K562 (cell line): ENCODE measurements around the gene SCGB1A1. TPM values are rescaled to one million over a fixed set of nuclear protein-coding genes. Genes with fewer than 3 reads are reported as not detected.

Experiments
- ATAC-seq: fragments of 200-7000 bp; cut with Tn5 transposase; 3 replicates; pipeline ENCODE4 v1.9.1; 2020; ENCODE audit warnings: moderate library complexity
- BruUV-seq: library from RNA; stranded (reverse); fragments of 400-500 nt; replicated peaks from 2 replicates; lab custom pipeline; 2021; lab: Mats Ljungman, UMichigan
- CTCF ChIA-PET: fragments of 300-600 bp; formaldehyde crosslinking; extraction: SDS; loops from one replicate; lab custom pipeline; 2021; ENCODE audit warnings: low intra/inter-chr PET ratio; lab: Yijun Ruan, JAX
- POLR2A ChIA-PET: fragments of 300-600, 350-650 bp; sonication (Branson Sonifier 250); formaldehyde crosslinking; extraction: SDS; loops from one replicate; lab custom pipeline; 2021; ENCODE audit warnings: antibody characterized with exemption, inconsistent platforms; lab: Yijun Ruan, JAX
- DNase-seq, 4 experiments: peaks; one replicate each; pipeline versions ENCODE4 v3.0.0 to v3.0.0-alpha.2; 2011 to 2018; ENCODE audit warnings: low spot score in 3 of 4, mixed read lengths in 3 of 4; ENCODE audit errors: extremely low read depth in 1 of 4
- FAIRE-seq: peaks from 2 replicates; lab custom pipeline; 2011; peaks lifted over from hg19 to GRCh38; lab: Jason Lieb, UNC
- H2AFZ ChIP-seq: 2 replicates; pipeline ENCODE4 v1.6.0; 2011; ENCODE audit warnings: low read depth, low read length, control low read depth, inconsistent platforms
- H3K27ac ChIP-seq: fragments of 200-600 bp; 3 replicates; pipeline ENCODE4 v1.8.0; 2011; ENCODE audit warnings: low read depth, mild to moderate bottlenecking, control low read depth, inconsistent platforms, low read length, moderate library complexity, mixed read lengths; ENCODE audit errors: extremely low read depth
- H3K27me3 ChIP-seq, 2 experiments: fragments of 300-600 bp in 1 of 2; 2 replicates in 1 of 2; 3 replicates in 1 of 2; pipeline versions ENCODE4 v1.6.0 to v1.8.0; 2011; ENCODE audit warnings: inconsistent platforms in 2 of 2, low read length in 2 of 2, mild to moderate bottlenecking in 1 of 2, mixed read lengths in 1 of 2, moderate library complexity in 1 of 2; ENCODE audit not compliant: control insufficient read depth in 2 of 2, insufficient read depth in 2 of 2
- H3K36me3 ChIP-seq: fragments of 300-600 bp; 3 replicates; pipeline ENCODE4 v1.8.0; 2011; ENCODE audit warnings: mild to moderate bottlenecking, low read length, inconsistent platforms; ENCODE audit not compliant: control insufficient read depth, insufficient read depth
- H3K4me1 ChIP-seq, 2 experiments: fragments of 200-600 bp in 1 of 2; replicated peaks in 1 of 2; 2 replicates in 1 of 2; 3 replicates in 1 of 2; pipeline versions ENCODE4 v1.5.1 to v1.8.0; 2011; ENCODE audit warnings: inconsistent platforms in 2 of 2, low read length in 2 of 2, mild to moderate bottlenecking in 1 of 2, mixed read lengths in 1 of 2, moderate library complexity in 1 of 2; ENCODE audit not compliant: control insufficient read depth in 2 of 2, insufficient read depth in 2 of 2
- H3K4me2 ChIP-seq: 2 replicates; pipeline ENCODE4 v1.6.1; 2011; ENCODE audit warnings: low read length, control low read depth, inconsistent platforms, mixed read lengths; ENCODE audit not compliant: insufficient read depth
- H3K4me3 ChIP-seq: fragments of 200-600 bp; sonication (generic), shearing (Covaris generic); 2 replicates; pipeline ENCODE4 v1.5.1; 2016; ENCODE audit warnings: control low read depth, inconsistent platforms
- H3K79me2 ChIP-seq: fragments of 200-600 bp; 3 replicates; pipeline ENCODE4 v1.8.0; 2011; ENCODE audit warnings: low read length, inconsistent platforms; ENCODE audit not compliant: control insufficient read depth, insufficient read depth
- H3K9ac ChIP-seq, 2 experiments: 2 replicates each; pipeline versions ENCODE4 v1.6.0 to v1.6.1; 2011; ENCODE audit warnings: low read depth in 2 of 2, low read length in 2 of 2, control low read depth in 1 of 2, inconsistent platforms in 1 of 2, mild to moderate bottlenecking in 1 of 2, mixed read lengths in 1 of 2; ENCODE audit not compliant: insufficient read depth in 1 of 2
- H3K9me1 ChIP-seq: one replicate; pipeline ENCODE4 v1.6.0; 2011; ENCODE audit warnings: inconsistent platforms, mild to moderate bottlenecking, low read length, moderate library complexity; ENCODE audit not compliant: control insufficient read depth, insufficient read depth
- H3K9me3 ChIP-seq: replicated peaks from 2 replicates; pipeline ENCODE4 v1.5.1; 2011; ENCODE audit warnings: low read depth, low read length, inconsistent platforms; ENCODE audit not compliant: control insufficient read depth, insufficient read depth
- H4K20me1 ChIP-seq: replicated peaks from 2 replicates; pipeline ENCODE4 v1.6.1; 2011; ENCODE audit warnings: low read length, inconsistent platforms, mixed read lengths; ENCODE audit not compliant: control insufficient read depth, insufficient read depth
- PRPF4 ChIP-seq: fragments of 200-400 bp; formaldehyde crosslinking; IDR thresholded peaks from one replicate; pipeline ENCODE4 v1.6.1; 2017; ENCODE audit warnings: low read length, low read depth, mild to moderate bottlenecking; ENCODE audit not compliant: insufficient read depth, poor library complexity, severe bottlenecking
- SMARCE1 ChIP-seq: fragments of 450-650 bp; IDR thresholded peaks from 2 replicates; pipeline ENCODE4 v1.7.1; 2016; ENCODE audit warnings: mild to moderate bottlenecking
- ZFPM2 ChIP-seq: fragments of 250-450 bp; sonication (Bioruptor Pico); IDR thresholded peaks from 2 replicates; pipeline ENCODE4 v1.5.1; 2022; ENCODE audit warnings: mild to moderate bottlenecking
- WGBS: fragments of 100-300 bp; shearing (Covaris generic); methylation state at CpG from one replicate; pipeline ENCODE4 v1.1.6; 2016; ENCODE audit warnings: low coverage, mixed read lengths; ENCODE audit not compliant: insufficient coverage; ENCODE audit errors: missing lambda C conversion rate; 5-methylcytosine and 5-hydroxymethylcytosine counted together
- in situ Hi-C: fragments of 300-500 bp; cut with MboI; formaldehyde crosslinking; loops from 4 replicates; pipeline ENCODE4 v1.15.0; 2018; ENCODE audit warnings: inconsistent platforms, mixed read lengths
- intact Hi-C: fragments of 100-400 bp; cut with micrococcal nuclease; formaldehyde crosslinking; loops from 2 replicates; pipeline ENCODE4 v1.14.2; 2022
- polyA plus RNA-seq, 8 experiments: library from polyadenylated mRNA; depleted of rRNA in 4 of 8; stranded (reverse) in 5 of 8; unstranded in 3 of 8; fragments of >200 nt; fragmentation: Nextera tagmentation in 2 of 8; fragmentation: Illumina TruSeq in 1 of 8; extraction: Ambion mirVana in 2 of 8; extraction: Trizol in 1 of 8; gene quantifications; 2 replicates each; pipeline versions ENCODE4 v1.2.1 to v1.2.3, GENCODE V29; 2011 to 2014; ENCODE audit warnings: inconsistent platforms in 1 of 8, missing spikeins in 1 of 8
- total RNA-seq, 7 experiments: library from RNA; depleted of rRNA in 6 of 7; stranded (reverse); fragments of >200 nt in 6 of 7; fragmentation: Illumina TruSeq in 2 of 7; extraction: Trizol in 2 of 7; gene quantifications; 2 replicates each; pipeline versions ENCODE4 v1.2.1 to v1.2.3, GENCODE V29; 2011 to 2021; ENCODE audit warnings: low replicate concordance in 1 of 7
- TF ChIP-seq, protein P1 (sequence below), 2 experiments: IDR thresholded peaks in 1 of 2; conservative IDR thresholded peaks in 1 of 2; 2 replicates each; pipeline ENCODE4 v1.6.1; 2016; ENCODE audit warnings: low read depth in 2 of 2, mild to moderate bottlenecking in 1 of 2, missing compliant biosample characterization in 1 of 2, missing genetic modification characterization in 1 of 2, moderate library complexity in 1 of 2
- TF ChIP-seq, protein P2 (sequence below), 2 experiments: fragments of 450-650 bp; formaldehyde crosslinking in 1 of 2; IDR thresholded peaks; 2 replicates each; pipeline versions ENCODE4 v1.4.0 to v1.6.1; 2014 to 2020; ENCODE audit warnings: mild to moderate bottlenecking in 2 of 2, borderline replicate concordance in 1 of 2, low read depth in 1 of 2

Gene SCGB1A1
- total and polyA plus RNA-seq, 9 of the 15 experiments (the other 6 are each of a cell fraction or from before 2014, with no cell fraction given), result 0.55 TPM; not detected in 8

DNA sequence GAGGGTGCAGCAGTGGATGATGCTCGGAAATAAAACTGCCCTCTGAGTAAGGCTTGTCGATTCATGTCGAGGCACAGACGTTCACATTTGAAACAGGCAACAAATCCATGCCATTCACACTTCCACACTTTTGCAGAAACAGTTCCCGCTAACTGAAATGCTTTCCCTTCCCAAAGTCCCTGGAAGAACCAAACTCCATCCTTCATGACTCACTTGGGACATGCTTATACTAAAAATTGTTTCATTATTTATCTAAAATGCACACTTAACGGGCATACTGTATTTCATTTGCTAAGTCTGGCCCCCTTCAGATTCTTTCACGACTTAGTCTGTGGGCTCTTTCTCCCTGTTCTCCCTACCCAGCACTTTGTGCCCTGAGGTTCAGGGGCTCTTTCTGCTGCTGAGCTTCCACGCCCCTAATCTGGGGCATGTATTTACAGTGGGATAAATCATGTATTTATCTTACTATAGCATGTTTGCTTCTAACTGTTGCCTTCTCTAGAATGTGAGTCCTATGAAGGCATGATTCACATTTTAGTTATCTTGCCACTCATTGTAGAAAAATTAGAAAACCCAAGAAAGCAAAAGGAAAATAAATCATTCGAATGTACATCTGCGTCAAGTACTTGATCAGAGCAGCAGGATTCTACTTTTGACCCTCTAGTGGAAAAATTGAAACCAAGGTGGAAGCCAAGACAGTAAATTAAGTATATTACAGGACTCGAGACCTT lies 12.5 kb downstream of the SCGB1A1 start (continued):
- TF ChIP-seq PRPF4 (no peak), ZFPM2 (CRISPR knock-in tag) (no peak)
- TF ChIP-seq, protein P1, sequence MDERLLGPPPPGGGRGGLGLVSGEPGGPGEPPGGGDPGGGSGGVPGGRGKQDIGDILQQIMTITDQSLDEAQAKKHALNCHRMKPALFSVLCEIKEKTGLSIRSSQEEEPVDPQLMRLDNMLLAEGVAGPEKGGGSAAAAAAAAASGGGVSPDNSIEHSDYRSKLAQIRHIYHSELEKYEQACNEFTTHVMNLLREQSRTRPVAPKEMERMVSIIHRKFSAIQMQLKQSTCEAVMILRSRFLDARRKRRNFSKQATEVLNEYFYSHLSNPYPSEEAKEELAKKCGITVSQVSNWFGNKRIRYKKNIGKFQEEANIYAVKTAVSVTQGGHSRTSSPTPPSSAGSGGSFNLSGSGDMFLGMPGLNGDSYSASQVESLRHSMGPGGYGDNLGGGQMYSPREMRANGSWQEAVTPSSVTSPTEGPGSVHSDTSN (CRISPR knock-in tag; IDR thresholded peaks at IDR 0.05; ENCODE audit: low read depth), result no peak
- TF ChIP-seq, protein P1 (tag; conservative IDR thresholded peaks at IDR 0.05; ENCODE audit: low read depth), result no peak
- TF ChIP-seq, all 486 proteins: peak for 0

DNA sequence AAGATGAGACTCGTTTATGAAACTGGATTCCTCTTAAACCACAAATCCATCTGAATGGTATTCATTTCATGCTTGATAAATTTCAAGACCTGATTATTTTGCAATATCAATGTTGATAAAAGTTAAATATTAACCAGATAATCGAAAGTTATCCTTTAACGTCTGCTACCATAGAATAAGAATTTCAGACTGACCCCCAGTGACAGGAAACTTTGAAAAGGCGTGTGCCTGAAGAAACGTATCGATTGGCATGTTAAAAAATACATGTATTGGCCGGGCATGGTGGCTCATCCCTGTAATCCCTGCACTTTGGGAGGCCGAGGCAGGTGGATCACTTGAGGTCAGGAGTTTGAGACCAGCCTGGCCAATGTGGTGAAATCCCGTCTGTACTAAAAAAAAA lies 13.9 kb downstream of the SCGB1A1 start:
- Histone ChIP-seq H3K9ac (no peak overlapping the region), H3K4me2 (no peak overlapping the region), H3K4me1 (peaks cover 3 to 25% of the 10 kb centered on the region in 2 experiments; a peak in 4 of 5 replicates), H3K9me1 (no peaks in the 10 kb centered on the region), H3K27ac (no peak overlapping the region), H3K79me2 (no peaks in the 10 kb centered on the region), H4K20me1 (no peaks in the 10 kb centered on the region), H3K36me3 (no peaks in the 10 kb centered on the region), H3K9me3 (no peaks in the 10 kb centered on the region), H2AFZ (no peak overlapping the region), H3K4me3 (no peak overlapping the region), H3K27me3 (no peaks in the 10 kb centered on the region)
- no peak for FAIRE-seq
- WGBS, result 61% methylated on average over 9 of the region's 9 CpGs
- ChIA-PET CTCF (no interaction called here), POLR2A (no interaction called here)
- BruUV-seq, result no TSS peak
- TF ChIP-seq SMARCE1, result 0 out of 2 replicates have a peak, but pooled peaks have one; percentile 0
- TF ChIP-seq, protein P2, sequence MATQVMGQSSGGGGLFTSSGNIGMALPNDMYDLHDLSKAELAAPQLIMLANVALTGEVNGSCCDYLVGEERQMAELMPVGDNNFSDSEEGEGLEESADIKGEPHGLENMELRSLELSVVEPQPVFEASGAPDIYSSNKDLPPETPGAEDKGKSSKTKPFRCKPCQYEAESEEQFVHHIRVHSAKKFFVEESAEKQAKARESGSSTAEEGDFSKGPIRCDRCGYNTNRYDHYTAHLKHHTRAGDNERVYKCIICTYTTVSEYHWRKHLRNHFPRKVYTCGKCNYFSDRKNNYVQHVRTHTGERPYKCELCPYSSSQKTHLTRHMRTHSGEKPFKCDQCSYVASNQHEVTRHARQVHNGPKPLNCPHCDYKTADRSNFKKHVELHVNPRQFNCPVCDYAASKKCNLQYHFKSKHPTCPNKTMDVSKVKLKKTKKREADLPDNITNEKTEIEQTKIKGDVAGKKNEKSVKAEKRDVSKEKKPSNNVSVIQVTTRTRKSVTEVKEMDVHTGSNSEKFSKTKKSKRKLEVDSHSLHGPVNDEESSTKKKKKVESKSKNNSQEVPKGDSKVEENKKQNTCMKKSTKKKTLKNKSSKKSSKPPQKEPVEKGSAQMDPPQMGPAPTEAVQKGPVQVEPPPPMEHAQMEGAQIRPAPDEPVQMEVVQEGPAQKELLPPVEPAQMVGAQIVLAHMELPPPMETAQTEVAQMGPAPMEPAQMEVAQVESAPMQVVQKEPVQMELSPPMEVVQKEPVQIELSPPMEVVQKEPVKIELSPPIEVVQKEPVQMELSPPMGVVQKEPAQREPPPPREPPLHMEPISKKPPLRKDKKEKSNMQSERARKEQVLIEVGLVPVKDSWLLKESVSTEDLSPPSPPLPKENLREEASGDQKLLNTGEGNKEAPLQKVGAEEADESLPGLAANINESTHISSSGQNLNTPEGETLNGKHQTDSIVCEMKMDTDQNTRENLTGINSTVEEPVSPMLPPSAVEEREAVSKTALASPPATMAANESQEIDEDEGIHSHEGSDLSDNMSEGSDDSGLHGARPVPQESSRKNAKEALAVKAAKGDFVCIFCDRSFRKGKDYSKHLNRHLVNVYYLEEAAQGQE (IDR thresholded peaks at IDR 0.05; ENCODE audit: borderline replicate concordance), result no peak
- TF ChIP-seq, protein P2 (CRISPR knock-in tag; IDR thresholded peaks at IDR 0.05; ENCODE audit: low read depth), result no peak
- intact Hi-C loops, result no loop called here
- in situ Hi-C loops, result no loop called here
- no peak for DNase-seq
- ATAC-seq, result no peak
